ENCODE data around the gene CUTC.
"Not testable (repeated sequence)": the region's sequence is repeated elsewhere in the genome, so short reads cannot be mapped to it uniquely, and the experiment has no call there.

Gene CUTC

GRCh38 chr10:99743841-99744240 is 11.8 kb downstream of the CUTC start:
- no peak for FAIRE-seq

GRCh38 chr10:99746166-99746565 is 14.1 kb downstream of the CUTC start:
- FAIRE-seq = not testable (repeated sequence)

DNA sequence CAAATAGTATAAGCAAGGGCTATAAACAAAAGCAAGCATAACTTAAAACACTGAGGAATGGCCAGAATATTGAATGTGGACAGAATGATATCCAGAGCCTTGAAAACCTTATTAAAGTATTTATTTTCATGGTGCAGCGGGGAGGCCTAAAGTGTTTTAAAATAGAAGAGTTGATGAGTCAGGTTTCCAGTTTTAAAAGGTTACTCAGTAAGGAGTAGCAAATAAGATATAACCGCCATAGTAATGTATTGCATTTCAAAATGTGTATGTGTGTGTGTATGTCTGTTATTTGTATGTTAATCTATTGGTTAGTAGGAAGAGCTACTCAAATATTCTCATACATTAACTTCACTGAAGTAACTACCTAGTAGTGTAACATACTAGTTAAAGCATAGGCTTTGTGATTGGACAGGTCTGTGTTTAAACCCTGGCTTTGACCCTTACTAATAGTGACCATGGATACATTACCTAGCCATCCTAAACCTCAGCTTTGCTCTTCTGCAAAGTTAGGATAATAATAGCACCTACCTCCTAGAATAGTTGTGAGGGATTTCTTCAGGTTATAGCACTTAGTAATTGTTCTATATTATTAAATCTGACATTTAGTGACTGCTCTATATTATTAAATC is 16.9 kb downstream of the CUTC start:
- FAIRE-seq = no peak

GRCh38 chr10:99750641-99751040 is 18.6 kb downstream of the CUTC start:
- FAIRE-seq = no peak

- no peak for FAIRE-seq
Observed at GRCh38 chr10:99754670-99755069, 22.6 kb downstream of the CUTC start.

DNA sequence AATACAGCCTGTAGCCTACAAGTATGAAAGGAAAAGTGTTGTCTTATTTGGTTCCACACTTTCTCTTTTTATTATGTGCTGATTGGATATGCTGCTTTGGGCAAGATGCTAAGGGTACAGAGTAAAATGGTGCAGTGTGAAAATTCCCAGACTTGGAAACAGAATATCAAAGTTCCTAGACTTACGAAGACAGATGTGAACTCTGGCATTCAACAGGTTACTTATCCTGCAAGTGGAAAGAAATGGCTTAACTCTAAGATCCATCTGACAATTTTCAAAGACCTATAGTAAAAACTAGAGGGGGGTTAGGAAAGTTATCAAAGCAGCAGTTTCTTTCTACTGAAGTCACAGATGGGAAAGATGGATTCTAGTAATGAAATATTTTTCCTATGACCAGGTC is 24.1 kb downstream of the CUTC start:
- FAIRE-seq = no peak

GRCh38 chr10:99758211-99758891 is 26.3 kb downstream of the CUTC start:
- no peak for FAIRE-seq

DNA sequence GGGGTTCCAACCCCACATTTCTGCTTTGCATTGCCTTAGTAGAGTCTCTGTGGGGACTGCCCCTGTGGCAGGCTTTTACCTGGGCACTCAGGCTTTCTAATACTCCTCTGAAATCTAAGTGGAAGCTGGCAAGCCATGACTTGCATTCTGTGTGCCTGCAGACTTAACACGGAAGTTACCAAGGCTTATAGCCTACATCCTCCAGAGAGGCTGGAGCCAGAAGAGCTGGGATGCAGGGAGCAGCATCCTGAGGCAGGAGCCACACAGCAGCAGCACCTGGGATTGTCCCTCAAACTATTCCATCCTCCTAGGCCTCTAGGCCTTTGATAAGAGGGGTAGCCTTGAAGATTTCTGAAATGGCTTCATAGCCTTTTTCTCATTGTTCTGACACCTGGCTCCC is 28.3 kb downstream of the CUTC start:
- FAIRE-seq = no peak

DNA sequence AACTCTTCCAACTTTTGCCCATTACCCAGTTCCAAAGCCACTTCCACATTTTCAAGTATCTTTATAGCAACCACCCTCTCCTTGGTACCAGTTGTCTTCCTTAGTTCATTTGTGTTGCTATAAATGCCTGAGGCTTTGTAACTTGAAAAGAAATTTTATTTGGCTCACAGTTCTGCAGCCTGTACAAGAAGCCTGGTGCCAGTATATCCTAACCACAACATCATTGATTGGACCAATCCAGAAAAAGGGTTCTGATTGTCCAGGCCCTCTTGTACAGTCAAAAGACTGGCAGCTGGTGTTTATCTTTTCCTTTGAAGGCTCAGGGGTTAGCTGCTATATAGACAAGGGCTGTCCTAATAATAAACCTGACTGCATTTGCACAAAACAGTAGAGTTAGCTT is 29.3 kb downstream of the CUTC start:
- no peak for FAIRE-seq

- no peak for FAIRE-seq
Observed at GRCh38 chr10:99765672-99766301, 33.8 kb downstream of the CUTC start.

DNA sequence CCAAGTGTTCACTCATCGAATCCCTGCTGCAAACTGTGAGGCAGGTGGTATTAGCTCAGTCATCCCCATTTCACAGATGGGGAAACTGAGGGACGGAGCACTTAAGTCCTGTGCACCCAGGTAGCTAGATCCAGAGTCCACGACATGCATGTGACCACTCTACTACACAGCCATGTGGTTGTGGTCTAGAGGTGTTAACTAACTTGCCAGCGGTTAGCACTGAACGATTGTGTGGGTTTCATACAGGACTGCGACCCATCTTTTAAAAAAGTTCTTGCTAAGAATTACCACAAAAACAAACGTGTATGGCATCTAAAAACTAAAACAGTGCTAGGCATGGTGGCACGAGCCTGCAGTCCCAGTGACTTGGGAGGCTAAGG is 34.3 kb downstream of the CUTC start:
- no peak for FAIRE-seq

DNA sequence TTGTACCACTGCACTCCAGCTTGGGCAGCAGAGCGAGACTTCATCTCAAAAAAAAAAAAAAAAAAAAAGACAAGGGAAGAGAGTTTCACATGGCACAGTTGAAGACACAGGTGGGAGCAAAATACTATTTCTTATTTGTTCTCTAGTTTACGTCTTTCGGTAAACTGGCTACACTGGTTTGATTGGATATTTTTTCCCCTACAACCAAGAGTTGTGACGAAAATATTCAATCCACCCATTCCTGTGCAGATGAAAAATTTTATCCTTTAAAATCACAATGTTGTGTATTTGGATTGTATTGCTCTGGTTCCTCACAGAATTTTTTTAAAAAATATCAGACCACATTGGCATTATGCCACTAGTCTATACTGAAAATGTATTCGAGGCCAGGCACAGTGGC is 35.9 kb downstream of the CUTC start:
- no peak for FAIRE-seq

GRCh38 chr10:99768556-99768955 is 36.5 kb downstream of the CUTC start:
- FAIRE-seq = no peak

DNA sequence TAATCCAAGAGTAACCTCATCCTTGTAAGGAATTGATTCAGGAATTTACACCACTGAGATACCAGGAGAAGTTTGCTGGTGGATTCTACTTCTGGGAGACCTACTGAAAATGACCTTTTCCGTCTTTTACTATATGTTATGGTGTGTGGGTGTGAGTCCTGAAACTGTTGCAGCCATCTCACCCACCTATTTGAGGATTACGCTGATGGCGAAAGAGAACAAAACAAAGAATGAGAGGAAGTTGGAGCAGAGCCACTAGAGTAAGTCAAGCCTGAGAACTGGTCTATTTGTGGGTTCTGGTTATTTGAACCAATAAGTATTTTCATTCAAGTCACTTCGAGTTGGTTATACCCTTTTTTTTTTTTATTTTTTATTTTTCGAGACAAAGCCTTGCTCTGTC is 37.7 kb downstream of the CUTC start:
- FAIRE-seq = no peak

DNA sequence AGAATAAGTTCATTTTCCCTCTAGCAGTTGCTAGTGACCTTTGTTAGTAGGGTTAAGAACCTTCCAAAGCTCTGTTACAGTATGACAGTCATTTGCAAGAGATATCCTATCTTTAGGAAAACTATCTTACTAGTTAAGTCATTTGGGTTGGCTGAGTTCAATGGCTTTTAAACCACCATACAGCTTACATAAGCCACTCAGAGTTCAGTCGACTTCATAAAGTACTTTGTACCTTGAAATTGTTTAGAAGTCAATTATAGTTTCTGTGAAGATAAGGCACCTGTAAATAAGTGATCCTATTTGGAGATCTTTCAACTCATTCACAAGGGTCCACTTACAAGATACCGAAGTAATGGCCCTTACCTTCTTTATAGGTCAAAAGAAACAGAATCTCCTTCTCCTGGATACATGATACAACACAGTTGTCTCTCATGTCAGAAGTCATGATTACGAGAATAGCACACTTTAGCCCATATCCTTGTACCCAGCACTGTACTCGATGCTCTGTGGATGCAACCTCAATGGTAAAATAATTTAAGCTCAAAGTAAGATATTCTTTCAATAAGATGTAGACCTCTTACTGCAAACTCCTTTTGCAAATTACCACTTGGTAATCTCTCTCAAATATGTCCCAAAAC is 38.5 kb downstream of the CUTC start:
- FAIRE-seq = no peak

DNA sequence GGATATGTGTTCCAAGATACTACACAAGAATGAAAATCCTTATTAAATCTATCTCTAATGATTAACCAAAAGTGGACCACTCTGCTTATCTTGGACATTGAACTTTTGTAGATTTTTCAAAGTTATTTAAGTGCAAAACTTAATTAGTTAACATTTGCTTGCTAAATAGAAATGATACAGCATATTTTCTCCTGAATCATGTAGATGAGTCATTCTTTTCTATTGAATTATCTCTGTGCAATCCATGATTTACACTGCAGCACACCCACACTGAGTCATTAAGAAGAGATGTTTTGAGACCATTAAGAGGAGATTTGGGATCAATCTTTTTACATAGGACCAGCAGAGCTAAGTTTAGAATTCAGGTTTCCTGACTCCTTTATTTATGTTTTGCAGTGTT is 43.8 kb downstream of the CUTC start:
- FAIRE-seq = no peak

DNA sequence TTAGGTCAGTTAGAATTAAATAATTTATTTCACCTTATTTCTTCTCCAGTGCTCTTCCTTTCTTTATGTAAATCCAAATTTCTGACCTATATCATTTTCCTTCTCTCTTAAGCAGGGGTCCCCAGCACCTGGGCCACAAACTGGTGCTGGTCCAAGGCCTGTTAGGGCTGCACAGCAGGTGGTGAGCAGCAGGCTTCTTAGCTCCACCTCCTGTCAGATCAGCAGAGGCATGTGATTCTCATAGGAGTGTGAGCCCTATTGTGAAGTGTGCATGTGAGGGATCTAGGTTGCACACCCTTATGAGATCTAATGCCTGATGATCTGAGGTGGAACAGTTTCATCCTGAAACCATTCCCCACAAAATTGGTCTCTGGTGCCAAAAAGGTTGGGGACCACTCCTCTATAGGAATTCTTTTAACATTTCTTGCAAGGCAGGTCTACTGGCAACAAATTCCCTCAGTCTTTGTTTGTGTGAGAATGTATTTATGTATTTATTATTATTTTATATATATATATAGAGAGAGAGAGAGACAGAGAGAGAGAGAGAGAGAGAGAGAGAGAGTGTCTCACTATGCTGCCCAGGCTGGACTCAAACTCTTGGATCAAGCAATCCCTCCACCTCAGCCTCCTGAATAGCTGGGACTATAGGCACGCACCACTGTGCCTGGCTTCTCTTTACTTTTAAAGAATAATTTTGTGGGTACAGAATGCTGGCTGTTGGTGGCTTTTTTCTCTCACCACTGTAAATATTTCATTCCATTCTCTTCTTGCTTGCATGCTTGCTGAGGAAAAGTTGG is 46.1 kb downstream of the CUTC start:
- no peak for FAIRE-seq

DNA sequence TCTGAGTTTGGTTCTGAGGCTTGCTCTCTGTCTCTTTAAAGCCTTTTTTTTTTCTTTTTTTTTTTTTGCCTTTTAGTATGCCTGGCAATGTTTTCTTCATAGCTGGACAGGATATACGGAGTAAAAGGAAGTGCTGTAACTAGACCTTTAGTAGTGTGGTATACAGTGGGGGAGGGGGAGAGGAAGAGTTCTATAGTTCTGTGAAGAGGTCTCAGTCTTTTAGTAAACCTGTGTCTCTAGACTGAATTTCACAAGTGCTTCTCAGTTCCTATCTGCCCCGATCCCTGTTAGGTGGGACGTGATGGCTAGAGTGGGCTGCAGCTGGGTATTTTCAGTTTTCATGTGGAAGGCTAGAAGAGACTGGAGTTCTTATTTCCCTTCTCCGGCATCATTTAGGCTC is 47.3 kb downstream of the CUTC start:
- no peak for FAIRE-seq

- no peak for FAIRE-seq
Observed at GRCh38 chr10:99781734-99782429, 49.8 kb downstream of the CUTC start.

- FAIRE-seq = no peak
Observed at GRCh38 chr10:99782447-99783286, 50.6 kb downstream of the CUTC start, which contains the start of gene ABCC2. TSS of gene ABCC2 (plus strand) at chr10:99782640. CDS start at chr10:99782845, 205 bp downstream.

DNA sequence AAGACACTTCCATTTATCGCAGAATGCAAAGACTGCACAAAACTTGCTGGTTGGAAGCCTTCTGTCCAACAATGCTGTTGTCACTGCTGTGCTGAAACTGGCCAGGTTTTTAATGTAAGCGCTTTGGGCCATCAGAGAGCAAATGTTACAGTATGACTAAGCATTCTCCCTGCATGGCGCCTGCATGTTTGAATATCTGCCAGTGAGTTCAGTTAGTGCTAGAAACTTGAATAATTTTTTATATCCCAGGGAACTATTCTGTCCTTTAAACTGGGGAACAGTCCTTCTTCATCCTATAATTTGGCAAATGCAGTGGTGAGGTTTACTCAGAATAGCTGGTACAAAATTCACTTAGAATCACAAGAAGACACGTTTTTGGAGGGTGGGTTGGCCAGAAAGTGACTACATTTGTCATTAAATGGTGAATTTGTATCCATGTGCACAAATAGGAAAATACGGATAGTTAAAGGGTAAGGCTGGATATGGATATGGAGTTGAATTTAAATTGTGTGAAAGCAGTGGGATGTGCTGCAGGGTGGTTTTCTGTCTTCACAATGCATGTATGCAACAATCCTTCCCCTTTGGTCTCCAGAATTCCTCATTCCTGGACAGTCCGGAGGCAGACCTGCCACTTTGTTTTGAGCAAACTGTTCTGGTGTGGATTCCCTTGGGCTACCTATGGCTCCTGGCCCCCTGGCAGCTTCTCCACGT is 52.1 kb downstream of the CUTC start:
- no peak for FAIRE-seq

All from G401.6 (cell line).